ENCODE results near the gene TAAR1. TPM values are rescaled to one million over a fixed set of nuclear protein-coding genes. Genes with fewer than 3 reads are reported as not detected.
"Not testable (repeated sequence)": the region's sequence is repeated elsewhere in the genome, so short reads cannot be mapped to it uniquely, and the experiment has no call there.

Gene TAAR1
- total RNA-seq, 4 donors from 2014 or later: not detected

- intact Hi-C loops (cut with DNase I): no loop called here
- H3K4me1 ChIP-seq: no peaks in the 10 kb centered on the region
- 79% methylated on average over 1 of the region's 1 CpG for WGBS
- TF ChIP-seq EP300 (IDR thresholded peaks at IDR 0.05) (no peak), CTCF (IDR thresholded peaks at IDR 0.05) (no peak), POLR2A (IDR thresholded peaks at IDR 0.05; ENCODE audit: low read depth) (no peak), POLR2AphosphoS5 (IDR thresholded peaks at IDR 0.05) (no peak)
- H3K27ac ChIP-seq (replicated peaks in 1 of 4): no peak overlapping the region
- no peaks in the 10 kb centered on the region for H3K27me3 ChIP-seq
- no peaks in the 10 kb centered on the region for H3K9me3 ChIP-seq
- no peak overlapping the region for H3K4me3 ChIP-seq
- no peak for DNase-seq (ENCODE audit: extremely low spot score)
- H3K36me3 ChIP-seq: no peaks in the 10 kb centered on the region
Observed at GRCh38 chr6:132650429-132650828, 8.6 kb downstream of the TAAR1 start.

- H3K9me3 ChIP-seq: no peaks in the 10 kb centered on the region
- no peaks in the 10 kb centered on the region for H3K4me1 ChIP-seq
- intact Hi-C loops (cut with DNase I): no loop called here
- H3K36me3 ChIP-seq: no peaks in the 10 kb centered on the region
- no peak for DNase-seq (ENCODE audit: extremely low spot score)
- WGBS: 27% methylated on average over 2 of the region's 2 CpGs
- no peak overlapping the region for H3K27ac ChIP-seq (replicated peaks in 1 of 4)
- H3K27me3 ChIP-seq: no peaks in the 10 kb centered on the region
- no peak for TF ChIP-seq POLR2AphosphoS5 (IDR thresholded peaks at IDR 0.05)
- no peak for TF ChIP-seq EP300 (IDR thresholded peaks at IDR 0.05)
- TF ChIP-seq CTCF (IDR thresholded peaks at IDR 0.05): no peak
- no peak for TF ChIP-seq POLR2A (IDR thresholded peaks at IDR 0.05; ENCODE audit: low read depth)
- H3K4me3 ChIP-seq: no peak overlapping the region
Observed at GRCh38 chr6:132648828-132649227, 10.2 kb downstream of the TAAR1 start.

GRCh38 chr6:132648356-132648755 lies 10.6 kb downstream of the TAAR1 start:
- WGBS: 34% methylated on average over 2 of the region's 2 CpGs
- intact Hi-C loops (cut with DNase I): no loop called here
- H3K27me3 ChIP-seq: no peaks in the 10 kb centered on the region
- H3K9me3 ChIP-seq: no peaks in the 10 kb centered on the region
- no peak overlapping the region for H3K27ac ChIP-seq (replicated peaks in 1 of 4)
- TF ChIP-seq POLR2AphosphoS5 (IDR thresholded peaks at IDR 0.05): no peak
- TF ChIP-seq CTCF (IDR thresholded peaks at IDR 0.05): no peak
- no peak for TF ChIP-seq POLR2A (IDR thresholded peaks at IDR 0.05; ENCODE audit: low read depth)
- no peak for TF ChIP-seq EP300 (IDR thresholded peaks at IDR 0.05)
- no peak for DNase-seq (ENCODE audit: extremely low spot score)
- H3K36me3 ChIP-seq: no peaks in the 10 kb centered on the region
- H3K4me1 ChIP-seq: no peaks in the 10 kb centered on the region
- H3K4me3 ChIP-seq: no peak overlapping the region

- DNase-seq (ENCODE audit: extremely low spot score): no peak
- TF ChIP-seq POLR2AphosphoS5 (IDR thresholded peaks at IDR 0.05): no peak
- TF ChIP-seq CTCF (IDR thresholded peaks at IDR 0.05): no peak
- no peak for TF ChIP-seq EP300 (IDR thresholded peaks at IDR 0.05)
- TF ChIP-seq POLR2A (IDR thresholded peaks at IDR 0.05; ENCODE audit: low read depth): no peak
- intact Hi-C loops (cut with DNase I): no loop called here
- no peak overlapping the region for H3K27ac ChIP-seq (replicated peaks in 1 of 4)
- 72% methylated on average over 3 of the region's 3 CpGs for WGBS
- H3K27me3 ChIP-seq: no peaks in the 10 kb centered on the region
- H3K9me3 ChIP-seq: no peaks in the 10 kb centered on the region
- H3K4me1 ChIP-seq: no peaks in the 10 kb centered on the region
- no peak overlapping the region for H3K4me3 ChIP-seq
- H3K36me3 ChIP-seq: no peaks in the 10 kb centered on the region
Observed at GRCh38 chr6:132643547-132643946, 15.4 kb downstream of the TAAR1 start.

GRCh38 chr6:132637135-132637534 lies 21.8 kb downstream of the TAAR1 start:
- H3K9me3 ChIP-seq; H3K4me1 ChIP-seq; DNase-seq (ENCODE audit: extremely low spot score); intact Hi-C loops (cut with DNase I); H3K27ac ChIP-seq (replicated peaks in 1 of 4); H3K27me3 ChIP-seq; H3K36me3 ChIP-seq; H3K4me3 ChIP-seq: not testable (repeated sequence)
- 86% methylated on average over 1 of the region's 1 CpG for WGBS

- intact Hi-C loops (cut with DNase I); H3K9me3 ChIP-seq; H3K27ac ChIP-seq (replicated peaks in 1 of 4); DNase-seq (ENCODE audit: extremely low spot score); H3K4me3 ChIP-seq; H3K27me3 ChIP-seq; H3K4me1 ChIP-seq; H3K36me3 ChIP-seq: not testable (repeated sequence)
- WGBS: 84% methylated on average over 3 of the region's 3 CpGs
Observed at GRCh38 chr6:132635906-132636305, 23.1 kb downstream of the TAAR1 start.

- intact Hi-C loops (cut with DNase I); DNase-seq (ENCODE audit: extremely low spot score); H3K27ac ChIP-seq (replicated peaks in 1 of 4); H3K9me3 ChIP-seq; H3K4me3 ChIP-seq; H3K36me3 ChIP-seq; H3K27me3 ChIP-seq; H3K4me1 ChIP-seq: not testable (repeated sequence)
- WGBS: 36% methylated on average over 3 of the region's 3 CpGs
Observed at GRCh38 chr6:132635288-132635687, 23.7 kb downstream of the TAAR1 start.
